ENCODE measurements around the gene URB1.
"Not testable (repeated sequence)": the region's sequence is repeated elsewhere in the genome, so short reads cannot be mapped to it uniquely, and the experiment has no call there.

Gene URB1

GRCh38 chr21:32392880-32393676, at the start of gene URB1:
TSS of gene URB1 (minus strand) at chr21:32393012. CDS start at chr21:32392910, 102 bp downstream.
- peak; percentile 96 for ATAC-seq

- ATAC-seq: no peak
These were observed 44.9 kb upstream of the URB1 start for GRCh38 chr21:32437729-32438128.

DNA sequence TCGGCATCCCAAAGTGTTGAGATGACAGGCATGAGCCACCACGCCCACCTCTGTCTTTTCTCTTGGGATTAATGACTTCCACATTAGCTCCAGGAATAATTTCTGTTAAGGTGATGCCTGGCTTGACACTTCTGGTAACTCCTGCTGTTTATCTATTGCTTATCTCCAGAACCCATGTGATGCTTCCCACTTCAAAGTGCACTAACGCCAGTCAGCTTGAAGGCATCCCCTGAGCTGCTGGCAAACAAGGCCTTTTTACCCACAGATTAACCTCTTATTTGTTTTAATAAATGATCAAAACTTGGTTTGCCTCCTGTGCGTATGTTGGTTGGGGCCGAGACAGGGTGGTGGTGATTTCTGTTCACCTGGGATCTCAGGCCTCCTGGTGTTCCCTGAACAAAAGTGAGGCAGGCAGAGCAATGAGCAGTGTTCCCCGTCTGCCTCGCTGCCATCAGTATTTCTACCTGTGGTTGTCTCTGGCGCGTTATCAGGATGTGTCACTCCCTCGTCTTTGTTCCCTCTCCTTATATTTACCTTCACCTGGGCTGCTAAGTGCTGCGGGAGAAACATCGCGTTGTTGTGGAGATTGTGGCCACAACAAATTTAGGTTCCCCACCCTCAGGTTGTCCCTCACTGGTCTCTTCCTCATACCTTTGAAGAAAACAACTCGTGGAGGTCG, 40.3 kb upstream of the URB1 start:
- ATAC-seq: not testable (repeated sequence)

DNA sequence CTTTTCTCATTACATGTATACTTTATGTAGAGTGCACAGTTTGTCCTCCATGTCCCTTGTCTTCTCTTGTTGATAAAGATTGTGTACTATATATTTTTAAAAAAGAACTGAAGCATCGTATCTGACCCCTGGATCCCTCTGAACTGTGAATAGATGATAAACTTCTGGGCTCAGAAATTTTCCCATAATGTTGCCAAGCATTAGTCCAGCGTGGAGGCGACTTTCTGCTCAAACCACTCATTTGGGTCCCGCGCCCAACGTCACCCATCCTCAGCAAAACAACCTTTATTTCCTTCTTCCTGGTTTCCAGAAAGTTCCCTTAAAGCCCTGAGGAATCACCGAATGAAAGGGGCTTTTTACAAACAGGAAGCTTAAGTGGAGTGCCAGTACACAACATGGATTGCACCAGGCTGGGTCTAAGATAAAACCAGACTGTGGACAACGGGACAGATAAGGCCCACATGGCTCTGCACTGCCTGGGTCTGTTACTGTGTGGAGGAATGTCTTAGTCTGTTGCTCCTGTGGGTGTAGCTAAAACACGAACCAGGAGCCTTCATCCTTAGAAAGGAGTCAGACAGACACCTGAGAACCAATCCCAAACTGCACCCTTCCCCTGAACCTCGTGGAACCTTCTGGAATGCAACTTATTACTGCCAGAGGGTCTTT, 35.3 kb upstream of the URB1 start:
- no peak for ATAC-seq

- ATAC-seq: no peak
These were observed 33.8 kb upstream of the URB1 start for GRCh38 chr21:32426592-32427051.

DNA sequence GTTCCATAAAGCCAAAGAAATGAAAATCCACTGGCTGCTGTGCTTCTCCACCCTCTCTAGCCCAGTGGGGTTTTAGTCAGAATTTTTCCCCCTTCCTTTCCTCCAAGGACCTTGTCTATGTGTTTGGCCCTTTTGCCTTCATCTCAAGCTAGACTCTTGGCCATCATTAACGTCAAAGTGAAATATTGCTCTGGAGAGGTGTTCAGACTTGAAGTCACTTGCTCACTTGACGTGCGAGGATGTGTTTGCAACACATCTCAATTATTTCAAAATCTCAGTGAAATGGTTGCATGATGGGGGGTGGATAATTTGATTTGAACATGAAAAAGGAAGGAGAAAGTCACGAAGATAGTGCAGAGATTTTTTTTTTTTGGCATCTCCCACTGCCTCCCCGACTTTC, 33.3 kb upstream of the URB1 start:
- no peak for ATAC-seq

DNA sequence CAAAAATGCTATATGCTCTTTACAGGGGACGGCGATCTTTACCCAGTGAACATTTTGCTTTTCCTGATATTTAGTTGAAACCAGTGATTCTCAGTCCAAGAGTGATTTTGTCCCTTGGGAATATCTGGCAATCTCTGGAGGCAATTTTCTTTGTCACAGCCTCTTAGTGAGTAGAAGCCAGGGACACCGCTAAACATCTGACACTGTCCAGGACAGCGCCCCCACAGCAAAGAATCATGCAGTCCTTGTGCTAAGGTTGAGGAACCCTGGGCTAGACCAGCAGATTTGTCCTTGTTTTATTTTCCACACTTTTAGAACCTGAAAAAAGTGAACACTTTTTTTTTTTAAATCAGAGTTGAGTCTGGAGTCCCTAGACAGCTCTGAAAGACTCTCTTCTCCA, 32.8 kb upstream of the URB1 start:
- ATAC-seq: no peak

- ATAC-seq: no peak
These were observed 31.9 kb upstream of the URB1 start for GRCh38 chr21:32424674-32425073.

DNA sequence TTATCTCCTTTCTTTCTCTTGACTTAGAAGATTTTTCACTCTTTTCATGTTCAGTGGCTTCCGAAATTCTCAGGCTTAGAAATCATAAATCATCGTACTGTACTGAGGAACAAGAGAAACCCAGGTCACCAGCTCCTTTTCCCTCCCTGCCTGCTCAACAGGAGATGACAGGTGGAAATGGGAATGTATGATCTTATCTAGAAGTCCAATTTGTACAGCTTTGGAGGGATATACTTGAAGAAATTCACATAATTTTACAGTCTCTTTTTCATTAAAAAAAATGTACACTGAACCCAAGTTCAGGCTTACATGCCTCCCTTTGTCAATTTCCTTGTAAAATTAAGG, 31.4 kb upstream of the URB1 start:
- ATAC-seq: no peak

- no peak for ATAC-seq
These were observed 30.7 kb upstream of the URB1 start for GRCh38 chr21:32423320-32424190.

- ATAC-seq: no peak
These were observed 29.3 kb upstream of the URB1 start for GRCh38 chr21:32422064-32422463.

GRCh38 chr21:32418146-32418545, 25.3 kb upstream of the URB1 start:
- ATAC-seq: no peak

GRCh38 chr21:32415451-32416398, 22.9 kb upstream of the URB1 start:
- no peak for ATAC-seq

DNA sequence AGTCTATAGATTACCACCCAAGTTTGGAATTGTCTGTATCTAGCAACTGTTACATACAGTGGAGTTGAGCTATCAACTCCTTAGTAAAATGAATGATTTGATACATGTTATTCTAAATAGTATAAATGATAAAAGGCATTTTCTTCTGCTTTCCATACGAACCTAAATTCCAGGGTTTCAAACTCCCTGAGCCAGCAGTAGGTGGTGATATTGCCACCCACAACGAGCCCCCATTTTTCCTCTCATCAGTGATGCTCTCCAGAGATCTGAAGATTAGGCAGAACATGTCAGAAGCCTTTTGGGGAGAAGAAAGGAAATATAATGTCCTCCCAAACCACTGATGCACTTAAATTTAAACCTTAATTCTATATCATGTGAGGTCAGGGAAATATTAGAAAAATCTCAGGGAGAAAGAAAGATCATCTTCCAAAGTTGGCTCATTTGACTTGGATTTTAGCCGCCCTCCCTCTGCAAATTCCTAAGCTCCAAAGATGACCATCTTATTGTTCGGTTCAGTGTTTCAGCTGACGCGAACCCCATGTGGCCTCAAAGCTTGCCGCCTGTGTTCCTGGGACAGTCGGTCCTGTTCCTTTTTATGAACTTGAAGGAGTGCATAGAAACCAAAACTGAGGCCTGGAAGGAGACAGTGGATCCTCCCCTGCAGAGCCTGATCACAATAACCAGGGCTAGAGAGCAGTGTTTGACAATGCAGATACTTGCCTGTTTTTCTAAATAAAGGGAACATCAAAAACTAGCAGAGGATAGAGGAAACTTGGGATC, 22.0 kb upstream of the URB1 start:
- no peak for ATAC-seq

DNA sequence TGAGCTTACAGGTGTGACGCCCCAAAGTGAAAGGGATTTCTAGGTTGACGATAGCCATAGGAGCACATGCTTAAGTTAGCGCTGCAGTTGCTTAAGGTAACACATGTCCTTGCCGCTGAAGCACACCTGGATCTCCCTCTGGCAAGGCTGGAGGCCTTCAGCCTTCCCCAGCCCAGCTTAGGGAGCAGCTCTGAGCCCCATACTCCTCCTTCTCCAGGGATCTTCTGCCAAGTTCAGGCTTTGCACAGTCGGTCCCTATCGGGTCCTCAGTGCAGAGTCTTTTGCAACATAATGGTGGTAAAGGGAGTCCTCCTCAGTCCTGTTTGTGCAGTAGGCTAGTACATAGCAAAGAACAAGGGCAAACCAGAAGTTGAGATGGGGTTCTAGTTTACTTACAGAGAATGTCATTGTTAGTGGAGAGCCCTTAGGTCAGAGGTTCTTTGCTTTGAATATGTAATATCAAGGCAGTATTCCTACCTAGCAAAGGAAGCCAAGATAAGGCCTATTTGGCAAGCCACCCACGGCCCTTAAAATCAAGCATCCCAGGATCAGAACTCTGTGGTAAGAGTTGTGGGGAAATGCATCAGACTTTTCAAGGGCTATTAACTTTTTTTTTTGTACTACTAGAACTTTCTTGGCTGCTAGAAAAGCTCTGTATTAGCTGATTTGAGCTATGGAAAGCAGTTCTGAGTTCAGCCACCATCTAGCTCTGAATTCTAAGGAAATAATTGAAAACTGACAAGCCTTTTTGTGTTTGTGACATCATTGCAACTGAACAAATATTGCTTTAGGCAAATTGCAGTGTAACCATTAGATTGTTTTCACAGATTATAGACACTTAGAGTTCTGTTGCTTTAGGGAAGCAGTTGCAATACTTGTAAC, 21.1 kb upstream of the URB1 start:
- ATAC-seq: no peak

- peak in 1 of 2 donors; percentile 9 for ATAC-seq
These were observed 20.2 kb upstream of the URB1 start for GRCh38 chr21:32413015-32413504.

GRCh38 chr21:32412162-32413014, 19.6 kb upstream of the URB1 start, which contains the start of gene EVA1C:
TSS of gene EVA1C (plus strand) at chr21:32412706. CDS start at chr21:32412854, 148 bp downstream.
- ATAC-seq: peak; percentile 66 to 70

All from activated CD4-positive, CD25-positive, alpha-beta regulatory T cell treated with anti-CD3 and anti-CD28 coated beads, Interleukin-2, amount 50 U/mL, for 24 hours (primary cell).